H1 (cell line): ENCODE data around the gene TOMM7. TPM values are rescaled to one million over a fixed set of nuclear protein-coding genes. Genes with fewer than 3 reads are reported as not detected.

Experiments used
- CTCF ChIA-PET: fragments of 300-600 bp; sonication (Branson Sonifier 250); formaldehyde crosslinking; loops from one replicate; lab custom pipeline; 2021; ENCODE audit not compliant: partially characterized antibody; lab: Charles Lee
- POLR2A ChIA-PET: fragments of 300-600 bp; sonication (Branson Sonifier 250); formaldehyde crosslinking; loops from one replicate; lab custom pipeline; 2021; ENCODE audit warnings: inconsistent platforms; ENCODE audit not compliant: partially characterized antibody; lab: Charles Lee
- DNase-seq, 2 experiments: peaks; one replicate each; pipeline versions ENCODE4 v3.0.0 to v3.0.0-alpha.2; 2010 to 2022; ENCODE audit warnings: low spot score in 2 of 2, low read depth in 1 of 2, mixed read lengths in 1 of 2
- FAIRE-seq: peaks from 2 replicates; lab custom pipeline; 2011; peaks lifted over from hg19 to GRCh38; lab: Jason Lieb, UNC
- H2AFZ ChIP-seq: 2 replicates; pipeline ENCODE4 v1.8.1; 2012; ENCODE audit warnings: low read length, inconsistent platforms
- H2AK5ac ChIP-seq: 2 replicates; pipeline ENCODE4 v1.6.1; 2013; ENCODE audit warnings: low read depth, low read length
- H2BK120ac ChIP-seq: replicated peaks from 2 replicates; pipeline ENCODE3; 2013; ENCODE audit warnings: low read depth, low read length, inconsistent platforms
- H2BK12ac ChIP-seq: 2 replicates; pipeline ENCODE4 v1.6.1; 2013; ENCODE audit warnings: low read depth, low read length
- H2BK15ac ChIP-seq: 2 replicates; pipeline ENCODE4 v1.6.1; 2013; ENCODE audit warnings: low read length
- H2BK20ac ChIP-seq: 2 replicates; pipeline ENCODE4 v1.6.1; 2013; ENCODE audit warnings: low read length
- H2BK5ac ChIP-seq: 2 replicates; pipeline ENCODE4 v1.6.1; 2013; ENCODE audit warnings: low read depth, low read length
- H3K14ac ChIP-seq: 2 replicates; pipeline ENCODE4 v1.6.1; 2013; ENCODE audit warnings: inconsistent platforms; ENCODE audit not compliant: insufficient read length
- H3K18ac ChIP-seq: 2 replicates; pipeline ENCODE4 v1.6.1; 2013; ENCODE audit warnings: low read length; ENCODE audit errors: extremely low read depth
- H3K23ac ChIP-seq: 2 replicates; pipeline ENCODE4 v1.6.1; 2013; ENCODE audit warnings: inconsistent platforms; ENCODE audit not compliant: insufficient read length
- H3K23me2 ChIP-seq: 2 replicates; pipeline ENCODE4 v1.6.1; 2013; ENCODE audit warnings: low read depth, low read length
- H3K27ac ChIP-seq: 2 replicates; pipeline ENCODE4 v1.6.1; 2011; ENCODE audit warnings: low read depth, low read length, inconsistent platforms
- H3K27me3 ChIP-seq, 4 experiments: replicated peaks in 1 of 4; 1 replicate in 1 of 4; 2 replicates in 3 of 4; pipeline versions ENCODE4 v1.6.1 to v1.8.1; 2011 to 2013; ENCODE audit warnings: low read length in 3 of 4, mild to moderate bottlenecking in 3 of 4, inconsistent platforms in 2 of 4, mixed read lengths in 2 of 4, moderate library complexity in 1 of 4; ENCODE audit not compliant: control insufficient read depth in 3 of 4, insufficient read depth in 3 of 4; ENCODE audit errors: extremely low read depth in 1 of 4
- H3K36me3 ChIP-seq, 4 experiments: 2 replicates each; pipeline versions ENCODE4 v1.6.1 to v1.8.1; 2011 to 2013; ENCODE audit warnings: mild to moderate bottlenecking in 4 of 4, low read length in 3 of 4, moderate library complexity in 2 of 4, control low read depth in 1 of 4, inconsistent platforms in 1 of 4; ENCODE audit not compliant: insufficient read depth in 4 of 4, control insufficient read depth in 2 of 4
- H3K4ac ChIP-seq: replicated peaks from 2 replicates; pipeline ENCODE3; 2013; ENCODE audit warnings: low read length, low read depth, mixed read lengths, inconsistent platforms; ENCODE audit not compliant: insufficient read length
- H3K4me1 ChIP-seq, 4 experiments: replicated peaks in 1 of 4; 1 replicate in 1 of 4; 2 replicates in 3 of 4; pipeline versions ENCODE4 v1.6.1 to v1.8.1; 2011 to 2013; ENCODE audit warnings: low read length in 3 of 4, inconsistent platforms in 2 of 4, mixed read lengths in 1 of 4; ENCODE audit not compliant: insufficient read depth in 4 of 4, control insufficient read depth in 3 of 4
- H3K4me2 ChIP-seq, 2 experiments: 2 replicates each; pipeline versions ENCODE4 v1.6.1 to v1.8.1; 2011 to 2013; ENCODE audit warnings: low read depth in 2 of 2, low read length in 2 of 2, control low read depth in 1 of 2, inconsistent platforms in 1 of 2, mild to moderate bottlenecking in 1 of 2; ENCODE audit not compliant: insufficient read depth in 1 of 2
- H3K4me3 ChIP-seq, 4 experiments: fragments of 200-600, 300-600 bp in 1 of 4; sonication (generic), shearing (Covaris generic), sonication (Bioruptor Twin) in 1 of 4; 2 replicates each; pipeline versions ENCODE4 v1.5.1 to v1.8.1; 2011 to 2016; ENCODE audit warnings: low read length in 4 of 4, low read depth in 3 of 4, control low read depth in 2 of 4, inconsistent platforms in 2 of 4, mild to moderate bottlenecking in 2 of 4, mixed read lengths in 1 of 4, moderate library complexity in 1 of 4; ENCODE audit not compliant: insufficient read depth in 2 of 4; ENCODE audit errors: extremely low read depth in 1 of 4
- H3K56ac ChIP-seq: replicated peaks from 2 replicates; pipeline ENCODE3; 2013; ENCODE audit warnings: low read depth, mild to moderate bottlenecking, mixed read lengths, low read length, inconsistent platforms; ENCODE audit not compliant: insufficient read length
- H3K79me1 ChIP-seq: 2 replicates; pipeline ENCODE4 v1.6.1; 2013; ENCODE audit warnings: low read depth, low read length, control low read depth
- H3K79me2 ChIP-seq, 2 experiments: 2 replicates each; pipeline versions ENCODE4 v1.6.1 to v1.8.1; 2012 to 2013; ENCODE audit warnings: low read length in 2 of 2, mild to moderate bottlenecking in 2 of 2, inconsistent platforms in 1 of 2; ENCODE audit not compliant: insufficient read depth in 2 of 2, control insufficient read depth in 1 of 2
- H3K9ac ChIP-seq, 4 experiments: replicated peaks in 1 of 4; 1 replicate in 1 of 4; 2 replicates in 3 of 4; pipeline versions ENCODE4 v1.6.1 to v1.8.1; 2011 to 2013; ENCODE audit warnings: low read depth in 3 of 4, low read length in 3 of 4, control low read depth in 2 of 4, mild to moderate bottlenecking in 2 of 4, moderate library complexity in 2 of 4, inconsistent platforms in 1 of 4; ENCODE audit errors: extremely low read depth in 1 of 4
- H3K9me3 ChIP-seq, 2 experiments: 2 replicates each; pipeline versions ENCODE4 v1.6.1 to v1.8.1; 2012 to 2013; ENCODE audit warnings: mild to moderate bottlenecking in 2 of 2, moderate library complexity in 2 of 2, control low read depth in 1 of 2, inconsistent platforms in 1 of 2, low read depth in 1 of 2, low read length in 1 of 2, mixed read lengths in 1 of 2; ENCODE audit not compliant: insufficient read depth in 2 of 2
- H4K20me1 ChIP-seq, 2 experiments: replicated peaks in 1 of 2; 2 replicates each; pipeline versions ENCODE3 to v1.8.1; 2011 to 2013; ENCODE audit warnings: inconsistent platforms in 2 of 2, low read length in 2 of 2, mild to moderate bottlenecking in 1 of 2; ENCODE audit not compliant: insufficient read depth in 2 of 2, control insufficient read depth in 1 of 2
- H4K5ac ChIP-seq: 2 replicates; pipeline ENCODE4 v1.6.1; 2013; ENCODE audit warnings: low read length, low read depth, mixed read lengths, inconsistent platforms; ENCODE audit not compliant: insufficient read length
- H4K8ac ChIP-seq: 2 replicates; pipeline ENCODE4 v1.8.0; 2013; ENCODE audit warnings: mild to moderate bottlenecking, moderate library complexity, low read length, inconsistent platforms; ENCODE audit not compliant: insufficient read depth; ENCODE audit errors: extremely low read depth
- H4K91ac ChIP-seq: replicated peaks from 2 replicates; pipeline ENCODE3; 2013; ENCODE audit warnings: low read length, mixed read lengths, inconsistent platforms; ENCODE audit not compliant: insufficient read length
- ASH2L ChIP-seq: fragments of 200-600, 300-600 bp; sonication (generic); IDR thresholded peaks from one replicate; pipeline ENCODE4 v1.7.1; 2017; ENCODE audit warnings: low read length
- GTF2F1 ChIP-seq: IDR thresholded peaks from 2 replicates; pipeline ENCODE4 v1.6.1; 2012; ENCODE audit warnings: low read depth, low read length, improper control_type of control experiment, borderline replicate concordance
- HDAC6 ChIP-seq: IDR thresholded peaks from one replicate; pipeline ENCODE4 v1.7.1; 2012; ENCODE audit warnings: low read depth, mild to moderate bottlenecking, inconsistent platforms, low read length, moderate library complexity
- MAFK ChIP-seq: IDR thresholded peaks from 2 replicates; pipeline ENCODE4 v1.6.1; 2012; ENCODE audit warnings: low read depth, mild to moderate bottlenecking, improper control_type of control experiment, low read length
- MAX ChIP-seq: IDR thresholded peaks from 2 replicates; pipeline ENCODE4 v1.6.1; 2012; ENCODE audit warnings: inconsistent platforms
- RXRA ChIP-seq: IDR thresholded peaks from 2 replicates; pipeline ENCODE4 v1.6.1; 2011; ENCODE audit warnings: low read depth, mild to moderate bottlenecking, low read length, moderate library complexity; ENCODE audit not compliant: insufficient read depth
- SIX5 ChIP-seq: IDR thresholded peaks from 2 replicates; pipeline ENCODE4 v1.6.1; 2011; ENCODE audit warnings: mild to moderate bottlenecking, low read depth, low read length
- SRF ChIP-seq: IDR thresholded peaks from 2 replicates; pipeline ENCODE4 v1.6.1; 2011; ENCODE audit warnings: mild to moderate bottlenecking, low read depth, low read length, moderate library complexity
- TAF1 ChIP-seq: IDR thresholded peaks from 2 replicates; pipeline ENCODE4 v1.6.1; 2011; ENCODE audit warnings: mild to moderate bottlenecking, low read depth, low read length
- TEAD4 ChIP-seq: IDR thresholded peaks from 2 replicates; pipeline ENCODE4 v1.6.1; 2012; ENCODE audit warnings: low read depth, low read length, inconsistent platforms, mixed read lengths
- WGBS, 2 experiments: shearing (Covaris generic) in 1 of 2; methylation state at CpG; one replicate each; pipeline versions ENCODE4 v1.1.6 to v1.1.7; 2013 to 2015; ENCODE audit warnings: low lambda C conversion rate in 2 of 2, mixed read lengths in 2 of 2, inconsistent platforms in 1 of 2, low coverage in 1 of 2, missing lambda C conversion rate in 1 of 2; ENCODE audit not compliant: insufficient replicate concordance in 2 of 2, insufficient coverage in 1 of 2, insufficient read length in 1 of 2; ENCODE audit errors: extremely low coverage in 1 of 2, missing lambda C conversion rate in 1 of 2; 5-methylcytosine and 5-hydroxymethylcytosine counted together
- polyA plus RNA-seq, 7 experiments: library from polyadenylated mRNA; depleted of rRNA in 3 of 7; stranded (reverse) in 5 of 7; unstranded in 2 of 7; fragments of >200 nt in 5 of 7; fragments of 200-250 nt in 2 of 7; gene quantifications; 1 replicate in 5 of 7; 2 replicates in 1 of 7; 4 replicates in 1 of 7; pipeline versions ENCODE4 v1.2.1 to v1.2.3, GENCODE V29; 2011 to 2013; ENCODE audit warnings: missing spikeins in 2 of 7, mixed read lengths in 2 of 7
- total RNA-seq: library from RNA; stranded (reverse); fragmentation: NEBNext Ultra II Directional; extraction: Animal tissue kit (Norgen Biotek cat#: 25700); gene quantifications from 2 replicates; pipeline ENCODE4 v1.2.1, GENCODE V29; 2021

The TOMM7 gene
- total and polyA plus RNA-seq, 2 of the 8 experiments (the other 6 are each of a cell fraction or from before 2014, with no cell fraction given) = 389 to 508 TPM

DNA sequence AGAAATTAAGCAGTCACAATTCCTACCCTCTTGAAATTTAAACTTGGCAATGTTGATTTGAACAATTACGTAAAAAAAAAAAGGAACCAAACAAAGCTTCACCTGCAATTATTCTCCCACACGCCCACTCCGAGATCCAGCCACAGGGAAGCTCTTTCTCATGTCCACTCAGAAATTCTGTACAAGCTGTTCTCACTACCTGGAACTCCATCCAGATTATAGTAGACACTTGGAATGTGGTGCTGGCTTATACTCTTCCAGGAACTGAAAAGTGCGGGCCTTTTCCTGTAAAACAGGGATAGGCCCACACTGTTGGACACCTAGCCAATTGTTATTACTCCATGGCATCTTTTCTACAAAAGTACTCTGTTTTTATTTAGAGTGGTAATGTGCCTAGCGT, 20.3 kb upstream of the TOMM7 start:
- TF ChIP-seq SIX5 = no peak
- no peak for TF ChIP-seq SRF
- no peak for TF ChIP-seq ASH2L
- TF ChIP-seq MAFK = no peak
- TF ChIP-seq GTF2F1 = no peak
- TF ChIP-seq MAX = no peak
- TF ChIP-seq HDAC6 = no peak
- no peak for TF ChIP-seq TAF1
- no peak for TF ChIP-seq RXRA
- no peak for TF ChIP-seq TEAD4
- Histone ChIP-seq H3K23me2 (no peaks in the 10 kb centered on the region), H2AFZ (peak overlapping the region; percentile 10), H4K8ac (no peak overlapping the region), H3K9ac (no peak overlapping the region), H3K4me2 (no peak overlapping the region), H4K5ac (no peak overlapping the region), H2BK12ac (no peak overlapping the region), H3K4ac (no peak overlapping the region), H2BK15ac (no peak overlapping the region), H3K4me1 (peaks cover 6 to 7% (median 6%) of the 10 kb centered on the region in 4 experiments; a peak in 6 of 7 replicates), H3K14ac (no peak overlapping the region), H3K18ac (0 out of 2 replicates have a peak overlapping the region, but pooled peaks have one; percentile 24), H3K4me3 (no peak overlapping the region), H2BK5ac (no peak overlapping the region), H3K9me3 (no peaks in the 10 kb centered on the region), H4K91ac (no peak overlapping the region), H4K20me1 (no peaks in the 10 kb centered on the region), H3K79me1 (no peaks in the 10 kb centered on the region), H3K27me3 (no peaks in the 10 kb centered on the region), H3K27ac (no peak overlapping the region), H2AK5ac (no peak overlapping the region), H2BK20ac (no peak overlapping the region), H3K23ac (no peak overlapping the region), H3K56ac (no peak overlapping the region), H2BK120ac (no peak overlapping the region), H3K36me3 (no peaks in the 10 kb centered on the region), H3K79me2 (no peaks in the 10 kb centered on the region)
- ChIA-PET POLR2A (interaction anchor here (0.9 kb wide), 1 partner anchor 33 kb away, joined by 3 read pairs; no protein-coding TSS in a partner anchor), CTCF (interaction anchor here (0.9 to 1.0 kb wide), 2 partner anchors 16 to 61 kb away, joined by 3 read pairs; no protein-coding TSS in a partner anchor)
- WGBS, 2 experiments = 76% methylated on average over 5 of the region's 5 CpGs; no CpG with 5 or more reads in 1 of the 2 experiments
- no peak for FAIRE-seq
- DNase-seq = no peak
